H1 (cell line): Measurements from ENCODE around the gene RSU1.

Experiments
- CTCF ChIP-seq, 3 experiments: IDR thresholded peaks; 1 replicate in 2 of 3; 2 replicates in 1 of 3; pipeline versions ENCODE4 v1.5.1 to v1.6.1; 2011; ENCODE audit warnings: low read length in 3 of 3, mild to moderate bottlenecking in 3 of 3, inconsistent platforms in 2 of 3, low read depth in 1 of 3, moderate library complexity in 1 of 3; ENCODE audit not compliant: insufficient read depth in 1 of 3; ENCODE audit errors: control extremely low read depth in 1 of 3
- POLR2AphosphoS5 ChIP-seq: IDR thresholded peaks from 2 replicates; pipeline ENCODE4 v1.6.1; 2011; ENCODE audit warnings: low read depth, low read length
- TAF1 ChIP-seq: IDR thresholded peaks from 2 replicates; pipeline ENCODE4 v1.6.1; 2011; ENCODE audit warnings: mild to moderate bottlenecking, low read depth, low read length
- TAF7 ChIP-seq: optimal IDR thresholded peaks from 2 replicates; pipeline ENCODE3; 2011; ENCODE audit warnings: low read depth, mild to moderate bottlenecking, inconsistent platforms, low read length, moderate library complexity, borderline replicate concordance

DNA sequence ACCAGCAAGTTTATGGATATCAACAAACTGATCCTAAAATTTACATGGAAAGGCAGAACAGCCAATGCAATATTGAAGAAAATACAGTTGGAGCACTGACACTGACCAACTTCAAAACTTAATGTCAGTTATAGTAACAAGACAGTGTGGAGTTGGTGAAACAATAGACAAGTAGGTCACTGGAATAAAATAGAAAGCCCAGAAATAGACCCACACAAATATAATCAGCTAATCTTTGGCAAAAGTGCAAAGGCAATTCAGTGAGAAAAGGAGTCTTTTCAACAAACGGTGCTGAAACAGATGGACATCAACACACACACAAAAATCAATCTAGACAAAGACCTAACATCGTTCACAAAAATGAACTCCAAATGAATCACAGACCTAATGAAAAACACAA is 13.8 kb downstream of the RSU1 start:
- no peak for TF ChIP-seq CTCF (IDR thresholded peaks at IDR 0.05; ENCODE audit: control extremely low read depth in 1 of 3, insufficient read depth in 1 of 3, low read depth in 1 of 3, low read length in 3 of 3)
- no peak for TF ChIP-seq TAF1
- TF ChIP-seq TAF7, result no peak
- no peak for TF ChIP-seq POLR2AphosphoS5
